Fibroblast of villous mesenchyme (primary cell): Measurements from ENCODE around the gene USP22. TPM values are rescaled to one million over a fixed set of nuclear protein-coding genes. Genes with fewer than 3 reads are reported as not detected.

Experiments used
- DNase-seq: peaks from one replicate; pipeline ENCODE4 v3.0.0-alpha.2; 2010; ENCODE audit warnings: low read depth
- H3K4me3 ChIP-seq: 2 replicates; pipeline ENCODE4 v1.5.1; 2011; ENCODE audit warnings: low read depth, mild to moderate bottlenecking, low read length
- CTCF ChIP-seq: IDR thresholded peaks from 2 replicates; pipeline ENCODE4 v1.5.1; 2012; ENCODE audit warnings: low read depth, mild to moderate bottlenecking, low read length; ENCODE audit not compliant: insufficient read depth
- total RNA-seq: library from RNA; depleted of rRNA; stranded (reverse); fragments of >200 nt; gene quantifications from 2 replicates; pipeline ENCODE4 v1.2.3, GENCODE V29; 2012

Gene USP22
- total RNA-seq, 1 donor, result 297 TPM

- DNase-seq, result no peak
- no peak overlapping the region for H3K4me3 ChIP-seq
- no peak for TF ChIP-seq CTCF
These were observed 28.3 kb downstream of the USP22 start for GRCh38 chr17:21014498-21014897.

GRCh38 chr17:21013983-21014382, 28.8 kb downstream of the USP22 start:
- no peak overlapping the region for H3K4me3 ChIP-seq
- no peak for DNase-seq
- no peak for TF ChIP-seq CTCF

GRCh38 chr17:21012736-21013135, 30.1 kb downstream of the USP22 start:
- H3K4me3 ChIP-seq, result no peak overlapping the region
- TF ChIP-seq CTCF, result no peak
- no peak for DNase-seq

- TF ChIP-seq CTCF, result no peak
- no peak for DNase-seq
- no peak overlapping the region for H3K4me3 ChIP-seq
These were observed 31.9 kb downstream of the USP22 start for GRCh38 chr17:21010705-21011596.

GRCh38 chr17:21008992-21009671, 33.7 kb downstream of the USP22 start:
- TF ChIP-seq CTCF, result no peak
- no peak overlapping the region for H3K4me3 ChIP-seq
- DNase-seq, result no peak

GRCh38 chr17:21008160-21008915, 34.5 kb downstream of the USP22 start:
- DNase-seq, result no peak
- no peak overlapping the region for H3K4me3 ChIP-seq
- no peak for TF ChIP-seq CTCF
